ENCODE results near the gene DNAJC10.
"Not testable (repeated sequence)": the region's sequence is repeated elsewhere in the genome, so short reads cannot be mapped to it uniquely, and the experiment has no call there.

Gene DNAJC10

DNA sequence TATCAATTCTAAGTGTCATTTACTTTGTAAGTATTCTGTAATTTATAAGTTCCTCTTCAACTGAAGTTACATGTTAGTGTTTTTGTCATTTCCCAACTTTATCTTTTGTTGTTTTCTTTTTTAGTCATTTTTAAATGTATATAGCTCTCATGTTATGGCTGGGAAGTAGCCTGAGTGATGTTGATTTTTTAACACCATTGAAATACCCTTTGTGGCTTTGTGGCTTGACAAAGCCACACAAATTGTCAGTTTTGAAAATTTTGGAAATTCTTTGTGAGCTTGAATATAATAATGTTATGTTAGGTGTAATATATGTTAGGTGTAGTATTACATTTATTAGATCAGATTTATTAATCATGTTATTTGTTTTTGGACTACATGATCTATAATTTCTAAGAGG lies 16.7 kb downstream of the DNAJC10 start:
- Histone ChIP-seq H3K79me2 (ENCODE audit: insufficient read depth, low read length) (no peaks in the 10 kb centered on the region), H3K36me3 (ENCODE audit: insufficient read depth, low read length) (peaks cover 23% of the 10 kb centered on the region), H3K9ac (ENCODE audit: low read depth, low read length, poor library complexity, severe bottlenecking) (no peak overlapping the region), H3K4me1 (ENCODE audit: insufficient read depth, low read length, poor library complexity, severe bottlenecking) (peaks cover 4% of the 10 kb centered on the region), H3K4me3 (ENCODE audit: low read length, poor library complexity, severe bottlenecking) (no peak overlapping the region), H3F3A (ENCODE audit: low read depth) (no peaks in the 10 kb centered on the region), H3K9me2 (replicated peaks; ENCODE audit: low read depth, low read length) (no peaks in the 10 kb centered on the region), H3K9me3 (ENCODE audit: insufficient read depth, low read depth, low read length) (no peaks in the 10 kb centered on the region), H4K20me1 (ENCODE audit: insufficient read depth, low read length, poor library complexity, severe bottlenecking) (no peaks in the 10 kb centered on the region), H3K4me2 (ENCODE audit: low read depth, low read length, poor library complexity, severe bottlenecking) (no peak overlapping the region), H2AFZ (ENCODE audit: low read length) (no peak overlapping the region), H3K27me3 (ENCODE audit: insufficient read depth, low read length, poor library complexity, severe bottlenecking) (no peaks in the 10 kb centered on the region)
- TF ChIP-seq CTCF (conservative IDR thresholded peaks at IDR 0.05; ENCODE audit: low read length) (no peak), EZH2phosphoT487 (IDR thresholded peaks at IDR 0.05; ENCODE audit: borderline replicate concordance) (no peak)

GRCh38 chr2:182733572-182733971 lies 17.5 kb downstream of the DNAJC10 start:
- no peak for TF ChIP-seq CTCF (conservative IDR thresholded peaks at IDR 0.05; ENCODE audit: low read length)
- no peak for TF ChIP-seq EZH2phosphoT487 (IDR thresholded peaks at IDR 0.05; ENCODE audit: borderline replicate concordance)
- Histone ChIP-seq H3K36me3 (ENCODE audit: insufficient read depth, low read length) (peaks cover 29% of the 10 kb centered on the region), H3K4me2 (ENCODE audit: low read depth, low read length, poor library complexity, severe bottlenecking) (no peak overlapping the region)

DNA sequence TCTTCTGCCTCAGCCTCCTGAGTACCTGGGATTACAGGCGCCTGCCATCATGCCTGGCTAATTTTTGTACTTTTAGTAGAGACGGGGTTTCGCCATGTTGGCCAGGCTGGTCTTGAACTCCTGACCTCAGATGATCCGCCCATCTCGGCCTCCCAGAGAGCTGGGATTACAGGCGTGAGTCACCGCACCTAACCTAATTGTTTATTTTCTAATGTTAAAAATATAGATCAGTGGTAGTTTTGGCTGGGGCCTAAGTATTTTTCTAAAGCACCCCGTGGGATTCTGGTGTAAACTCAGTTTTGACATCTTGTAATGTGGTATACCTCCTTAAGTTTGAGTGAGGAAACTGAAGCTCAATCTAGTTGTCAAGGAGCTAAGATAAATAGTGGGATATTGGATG lies 20.8 kb downstream of the DNAJC10 start:
- not testable (repeated sequence) for H3K4me2 ChIP-seq (ENCODE audit: low read depth, low read length, poor library complexity, severe bottlenecking); H3K27me3 ChIP-seq (ENCODE audit: insufficient read depth, low read length, poor library complexity, severe bottlenecking); H2AFZ ChIP-seq (ENCODE audit: low read length); H3K4me1 ChIP-seq (ENCODE audit: insufficient read depth, low read length, poor library complexity, severe bottlenecking); H3F3A ChIP-seq (ENCODE audit: low read depth); H3K79me2 ChIP-seq (ENCODE audit: insufficient read depth, low read length); H3K9ac ChIP-seq (ENCODE audit: low read depth, low read length, poor library complexity, severe bottlenecking); H3K9me2 ChIP-seq (replicated peaks; ENCODE audit: low read depth, low read length); H3K9me3 ChIP-seq (ENCODE audit: insufficient read depth, low read depth, low read length); H3K4me3 ChIP-seq (ENCODE audit: low read length, poor library complexity, severe bottlenecking)
- Histone ChIP-seq H3K36me3 (ENCODE audit: insufficient read depth, low read length) (peaks cover 21% of the 10 kb centered on the region), H4K20me1 (ENCODE audit: insufficient read depth, low read length, poor library complexity, severe bottlenecking) (peaks cover 11% of the 10 kb centered on the region)

More at GRCh38 chr2:182733572-182733971, 17.5 kb downstream of the DNAJC10 start:
- H3K4me1 ChIP-seq (ENCODE audit: insufficient read depth, low read length, poor library complexity, severe bottlenecking) = no peaks in the 10 kb centered on the region
- no peaks in the 10 kb centered on the region for H3K9me3 ChIP-seq (ENCODE audit: insufficient read depth, low read depth, low read length)
- no peak overlapping the region for H3K9ac ChIP-seq (ENCODE audit: low read depth, low read length, poor library complexity, severe bottlenecking)
- no peaks in the 10 kb centered on the region for H4K20me1 ChIP-seq (ENCODE audit: insufficient read depth, low read length, poor library complexity, severe bottlenecking)
- H3K9me2 ChIP-seq (replicated peaks; ENCODE audit: low read depth, low read length) = no peaks in the 10 kb centered on the region
- H3F3A ChIP-seq (ENCODE audit: low read depth) = no peaks in the 10 kb centered on the region
- no peaks in the 10 kb centered on the region for H3K79me2 ChIP-seq (ENCODE audit: insufficient read depth, low read length)
- H3K27me3 ChIP-seq (ENCODE audit: insufficient read depth, low read length, poor library complexity, severe bottlenecking) = no peaks in the 10 kb centered on the region
- H3K4me3 ChIP-seq (ENCODE audit: low read length, poor library complexity, severe bottlenecking) = no peak overlapping the region
- no peak overlapping the region for H2AFZ ChIP-seq (ENCODE audit: low read length)

- no peak overlapping the region for H3K4me3 ChIP-seq (ENCODE audit: low read length, poor library complexity, severe bottlenecking)
- TF ChIP-seq EZH2phosphoT487 (IDR thresholded peaks at IDR 0.05; ENCODE audit: borderline replicate concordance) = no peak
- TF ChIP-seq CTCF (conservative IDR thresholded peaks at IDR 0.05; ENCODE audit: low read length) = no peak
- no peaks in the 10 kb centered on the region for H3K27me3 ChIP-seq (ENCODE audit: insufficient read depth, low read length, poor library complexity, severe bottlenecking)
- H3K9me2 ChIP-seq (replicated peaks; ENCODE audit: low read depth, low read length) = no peaks in the 10 kb centered on the region
- no peaks in the 10 kb centered on the region for H3K79me2 ChIP-seq (ENCODE audit: insufficient read depth, low read length)
- no peaks in the 10 kb centered on the region for H3K9me3 ChIP-seq (ENCODE audit: insufficient read depth, low read depth, low read length)
- H3K36me3 ChIP-seq (ENCODE audit: insufficient read depth, low read length) = peaks cover 44% of the 10 kb centered on the region
- H3K4me1 ChIP-seq (ENCODE audit: insufficient read depth, low read length, poor library complexity, severe bottlenecking) = peaks cover 8% of the 10 kb centered on the region
- H4K20me1 ChIP-seq (ENCODE audit: insufficient read depth, low read length, poor library complexity, severe bottlenecking) = peaks cover 11% of the 10 kb centered on the region
- H2AFZ ChIP-seq (ENCODE audit: low read length) = no peak overlapping the region
- no peak overlapping the region for H3K4me2 ChIP-seq (ENCODE audit: low read depth, low read length, poor library complexity, severe bottlenecking)
- H3F3A ChIP-seq (ENCODE audit: low read depth) = no peaks in the 10 kb centered on the region
- H3K9ac ChIP-seq (ENCODE audit: low read depth, low read length, poor library complexity, severe bottlenecking) = no peak overlapping the region
These were observed 24.6 kb downstream of the DNAJC10 start for GRCh38 chr2:182740701-182741100.
